CD4-positive, alpha-beta T cell treated with Interleukin-4 for 1 hour (primary cell): ENCODE results near the gene FAM50B.
A peak's percentile ranks its signal among the peaks of the same experiment; 100 is the strongest.
"Not testable (repeated sequence)": the region's sequence is repeated elsewhere in the genome, so short reads cannot be mapped to it uniquely, and the experiment has no call there.

Source experiments
- DNase-seq, 2 donors: peaks; one replicate each; pipeline ENCODE4 v3.0.0-alpha.2; 2020 to 2022

FAM50B gene

GRCh38 chr6:3850451-3851203, 1.5 kb downstream of the FAM50B start:
- peak in 1 of 2 donors; percentile 30 for DNase-seq

GRCh38 chr6:3851839-3852238, 2.7 kb downstream of the FAM50B start:
- DNase-seq: no peak

- DNase-seq: no peak
Observed at GRCh38 chr6:3852391-3852790, 3.2 kb downstream of the FAM50B start.

- no peak for DNase-seq
Observed at GRCh38 chr6:3855866-3856265, 6.7 kb downstream of the FAM50B start.

- no peak for DNase-seq
Observed at GRCh38 chr6:3856576-3856975, 7.4 kb downstream of the FAM50B start.

GRCh38 chr6:3857468-3858456, 8.6 kb downstream of the FAM50B start:
- DNase-seq: no peak

- no peak for DNase-seq
Observed at GRCh38 chr6:3859878-3860552, 10.8 kb downstream of the FAM50B start.

GRCh38 chr6:3861424-3861823, 12.3 kb downstream of the FAM50B start:
- no peak for DNase-seq

GRCh38 chr6:3862038-3862437, 12.9 kb downstream of the FAM50B start:
- DNase-seq: no peak

- DNase-seq: not testable (repeated sequence)
Observed at GRCh38 chr6:3863322-3863721, 14.1 kb downstream of the FAM50B start.

- no peak for DNase-seq
Observed at GRCh38 chr6:3865463-3865862, 16.3 kb downstream of the FAM50B start.

GRCh38 chr6:3867641-3868502, 18.7 kb downstream of the FAM50B start:
- no peak for DNase-seq

GRCh38 chr6:3868544-3868943, 19.4 kb downstream of the FAM50B start:
- DNase-seq: no peak

- no peak for DNase-seq
Observed at GRCh38 chr6:3869284-3869631, 20.1 kb downstream of the FAM50B start.

- peak in 1 of 2 donors; percentile 10 for DNase-seq
Observed at GRCh38 chr6:3869632-3870527, 20.7 kb downstream of the FAM50B start.

- DNase-seq: no peak
Observed at GRCh38 chr6:3870528-3870925, 21.4 kb downstream of the FAM50B start.

- DNase-seq: no peak
Observed at GRCh38 chr6:3871515-3871914, 22.3 kb downstream of the FAM50B start.

- no peak for DNase-seq
Observed at GRCh38 chr6:3871939-3872338, 22.8 kb downstream of the FAM50B start.

- no peak for DNase-seq
Observed at GRCh38 chr6:3872370-3872854, 23.2 kb downstream of the FAM50B start.

- no peak for DNase-seq
Observed at GRCh38 chr6:3873051-3873450, 23.9 kb downstream of the FAM50B start.

GRCh38 chr6:3874069-3874468, 24.9 kb downstream of the FAM50B start:
- DNase-seq: no peak
